C1 segment of cervical spinal cord (tissue), 14 donors: ENCODE measurements around the gene CREB5.
A peak's percentile ranks its signal among the peaks of the same experiment; 100 is the strongest.
"Not testable (repeated sequence)": the region's sequence is repeated elsewhere in the genome, so short reads cannot be mapped to it uniquely, and the experiment has no call there.

Experiments used
- DNase-seq, 14 donors: peaks; one replicate each; lab custom pipeline; 2025; lab: John Stamatoyannopoulos, UW

Gene CREB5

DNA sequence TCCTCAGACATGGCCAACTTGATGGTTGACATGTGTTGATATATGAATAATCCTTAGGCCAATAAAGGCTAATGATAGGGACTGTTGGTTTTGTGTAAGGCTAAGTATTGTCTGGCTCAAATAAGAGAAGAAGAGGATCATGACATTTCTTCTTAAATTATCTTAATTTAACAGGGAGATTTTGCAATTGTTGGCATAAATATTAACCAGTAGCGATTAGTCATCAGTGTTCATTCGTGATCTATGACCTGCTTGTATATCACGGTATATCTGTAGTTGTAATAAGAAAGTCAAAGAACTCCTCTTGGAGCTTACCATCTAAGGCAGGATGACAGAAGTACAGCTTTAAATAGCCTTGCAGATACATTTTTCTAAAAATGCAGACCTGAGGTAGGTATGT, 196.4 kb downstream of the CREB5 start:
- no peak for DNase-seq

DNA sequence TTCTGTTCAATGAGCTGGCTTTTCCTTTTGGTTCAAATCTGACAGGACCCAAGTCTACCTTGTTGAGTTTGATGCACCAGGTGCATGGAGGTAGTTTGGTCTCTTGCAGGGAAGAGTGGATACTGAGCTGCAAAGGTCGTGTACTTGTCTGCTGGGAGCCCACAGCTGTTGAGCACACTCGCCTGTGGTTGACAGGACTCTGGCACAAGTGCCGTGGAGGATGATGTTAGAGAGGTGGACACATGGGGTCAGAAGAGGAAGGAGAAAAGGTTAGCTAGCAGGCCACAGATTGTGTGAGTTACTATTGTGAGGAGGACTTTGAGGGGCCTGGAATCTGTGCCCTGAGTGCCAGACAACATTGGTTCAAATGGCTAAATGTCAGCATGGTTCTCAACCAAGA, 197.3 kb downstream of the CREB5 start:
- no peak for DNase-seq

- DNase-seq, result not testable (repeated sequence)
Observed at GRCh38 chr7:28611399-28611897, 199.1 kb downstream of the CREB5 start.

- no peak for DNase-seq
Observed at GRCh38 chr7:28613262-28613661, 200.9 kb downstream of the CREB5 start.

DNA sequence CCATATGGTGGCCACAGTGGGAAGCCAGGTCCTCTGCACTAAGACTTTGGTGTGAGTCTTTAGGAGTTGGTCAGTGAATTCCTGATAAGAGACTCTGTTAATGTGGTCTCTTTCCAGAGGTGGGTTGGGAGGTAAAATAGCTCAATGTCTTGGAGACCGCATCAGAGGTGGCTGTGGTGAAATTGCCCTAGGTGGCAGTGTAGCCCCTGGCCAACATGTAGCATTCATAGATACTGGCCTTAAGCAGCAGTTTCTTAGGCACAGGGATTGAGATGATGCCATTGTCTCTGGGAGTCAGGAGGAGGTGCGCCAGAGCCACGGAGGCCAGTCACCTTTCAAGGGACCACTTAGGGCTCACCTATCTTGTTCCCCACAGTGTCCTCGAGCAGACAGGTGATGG, 202.8 kb downstream of the CREB5 start:
- peak in 1 of 14 donors; percentile 9 for DNase-seq

- DNase-seq, result no peak
Observed at GRCh38 chr7:28617308-28617880, 205.1 kb downstream of the CREB5 start.

- no peak for DNase-seq
Observed at GRCh38 chr7:28618383-28618782, 206.1 kb downstream of the CREB5 start.

DNA sequence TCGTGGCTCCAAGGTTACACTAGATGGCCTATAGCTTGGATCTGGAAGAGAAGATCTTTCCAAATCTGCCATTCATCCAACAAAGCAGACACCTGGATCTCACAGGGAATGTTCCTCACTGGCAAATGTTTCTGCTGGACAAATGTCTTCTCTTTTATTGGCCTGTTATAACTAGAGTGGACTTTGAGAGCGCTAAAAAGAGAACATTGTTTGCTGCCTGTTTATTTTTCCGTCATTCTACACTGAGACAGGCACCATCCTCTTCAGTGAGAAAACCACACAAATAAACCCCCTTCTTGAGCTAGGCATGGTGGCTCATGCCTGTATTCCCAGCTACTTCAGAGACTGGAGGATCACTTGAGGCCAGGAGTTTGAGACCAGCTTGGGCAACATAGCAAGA, 206.9 kb downstream of the CREB5 start:
- no peak for DNase-seq

DNA sequence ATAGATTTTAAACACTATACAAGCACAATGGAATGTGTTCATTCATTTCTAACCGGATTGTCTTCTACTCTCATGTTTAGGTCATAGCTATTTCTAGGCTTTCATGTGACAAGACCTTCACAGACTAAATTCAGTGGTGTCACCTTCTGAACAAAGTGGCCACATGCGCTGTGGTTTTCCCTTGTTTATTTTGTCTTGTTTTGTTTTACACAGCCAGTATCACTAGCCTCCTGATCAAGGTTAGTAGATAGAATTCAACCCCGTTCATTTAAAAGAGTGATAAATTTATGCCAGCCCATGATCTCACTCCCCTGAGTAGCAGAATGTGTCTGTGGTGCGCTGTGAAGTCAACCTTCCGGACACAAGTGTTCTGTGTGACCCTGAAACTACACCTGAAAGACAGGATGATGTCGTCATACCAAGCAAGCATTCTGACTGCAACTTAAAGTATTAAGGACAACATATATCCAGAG, 209.1 kb downstream of the CREB5 start:
- no peak for DNase-seq

- DNase-seq, result no peak
Observed at GRCh38 chr7:28623105-28623730, 210.9 kb downstream of the CREB5 start.

- DNase-seq, result peak in 1 of 14 donors; percentile 7
Observed at GRCh38 chr7:28623863-28624262, 211.5 kb downstream of the CREB5 start.

- DNase-seq, result no peak
Observed at GRCh38 chr7:28625432-28625831, 213.1 kb downstream of the CREB5 start.

GRCh38 chr7:28626221-28626620, 213.9 kb downstream of the CREB5 start:
- no peak for DNase-seq

DNA sequence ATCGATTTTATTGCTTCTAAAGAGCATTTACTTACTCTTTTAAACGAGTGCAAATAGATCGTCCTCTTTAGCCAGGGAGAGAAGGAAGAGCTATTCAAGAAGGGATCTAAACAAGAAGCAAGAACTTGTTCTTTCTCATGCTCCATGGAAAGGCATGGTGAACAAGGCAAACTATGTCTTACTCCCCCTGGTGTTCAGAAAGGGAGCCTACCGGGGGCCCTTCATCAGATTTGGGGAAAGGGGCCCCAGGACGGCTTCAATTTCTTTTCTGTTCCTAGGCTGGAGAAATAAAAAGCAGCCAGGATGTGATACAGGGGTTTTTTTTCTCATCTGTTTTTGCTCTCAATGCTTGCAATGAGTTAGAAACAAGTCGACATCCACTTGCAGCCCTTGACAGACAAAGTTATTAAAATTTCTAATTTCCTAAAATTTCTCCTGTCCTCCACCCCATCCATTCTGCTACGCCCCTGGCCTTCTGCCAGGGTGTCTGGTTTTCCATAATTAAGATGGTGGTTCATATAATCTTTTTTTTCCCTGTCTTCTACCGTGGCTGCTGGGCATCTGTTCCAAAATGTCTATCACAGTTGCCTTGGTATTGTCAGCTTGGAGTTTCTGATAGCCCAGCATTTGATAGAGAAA, 214.4 kb downstream of the CREB5 start:
- DNase-seq, result no peak

- DNase-seq, result no peak
Observed at GRCh38 chr7:28627263-28627653, 214.9 kb downstream of the CREB5 start.

DNA sequence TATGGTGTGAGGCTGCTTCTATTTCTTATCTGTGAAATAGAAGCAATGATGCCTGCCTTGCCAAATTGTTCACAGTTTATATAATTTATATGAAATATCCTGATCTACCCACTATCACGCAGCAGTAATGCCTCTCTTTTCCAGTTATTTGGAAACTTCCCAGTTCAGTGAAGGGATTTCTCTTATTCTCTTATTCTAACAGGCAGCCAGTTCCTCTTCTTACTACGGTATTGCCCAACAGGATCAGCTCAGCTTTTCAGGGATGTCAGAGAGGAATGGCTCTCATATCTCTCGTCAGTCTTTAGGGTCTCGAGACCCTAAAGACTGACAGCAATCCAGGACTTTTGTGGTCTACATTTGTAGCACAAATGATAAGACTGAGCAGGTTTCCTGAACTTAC, 215.6 kb downstream of the CREB5 start:
- DNase-seq, result no peak

DNA sequence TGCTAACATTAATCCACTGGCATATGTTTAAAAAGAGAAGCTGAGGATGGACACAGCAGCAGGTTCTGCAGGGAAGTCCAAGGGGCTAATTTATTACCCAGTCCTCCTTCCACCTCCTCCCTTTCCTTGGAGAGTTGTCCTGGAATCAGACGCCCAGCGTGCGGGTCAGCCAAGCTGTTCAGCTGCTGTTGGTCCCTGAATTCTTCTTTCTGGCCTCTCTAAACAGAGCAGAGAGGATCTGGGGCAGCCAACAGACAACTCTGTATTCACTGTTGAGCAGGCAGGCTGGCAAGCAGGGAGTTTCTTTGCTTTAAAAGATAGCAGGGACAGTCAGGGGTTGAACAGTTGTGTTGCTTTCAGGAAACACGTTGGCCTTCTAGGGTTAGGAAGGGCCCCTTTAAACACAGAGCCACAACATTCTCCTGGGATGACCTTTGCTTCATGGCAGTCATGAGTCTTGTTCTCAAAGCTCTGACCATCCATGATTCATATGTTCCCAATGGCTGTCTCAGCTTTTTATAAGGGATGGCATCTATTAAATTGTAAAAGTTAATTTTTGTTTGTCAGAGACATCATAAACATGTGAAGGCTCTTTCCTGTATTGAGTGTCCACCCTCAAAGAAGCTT, 217.0 kb downstream of the CREB5 start:
- peak in 6 of 14 donors; percentile 5 to 40 (median 18) for DNase-seq

GRCh38 chr7:28630350-28630749, 218.0 kb downstream of the CREB5 start:
- no peak for DNase-seq

DNA sequence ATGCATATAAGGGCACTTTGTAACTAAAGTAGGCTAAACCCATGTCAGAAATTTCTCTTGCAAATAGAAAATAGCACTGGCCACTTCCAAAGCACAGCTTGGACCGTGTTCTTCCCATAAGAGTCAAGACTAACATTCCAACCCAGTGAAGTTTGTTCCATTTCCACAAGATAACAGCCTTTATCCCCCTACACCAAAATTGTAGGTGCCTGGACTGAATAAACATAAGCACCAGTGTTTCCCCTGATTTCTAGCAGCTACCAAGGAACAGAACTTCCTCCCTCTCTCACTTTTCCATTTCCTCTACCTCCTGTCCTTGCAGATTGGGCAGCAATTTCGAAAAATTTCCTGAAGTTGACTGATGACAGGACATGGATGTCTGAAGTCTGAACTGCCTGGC, 219.7 kb downstream of the CREB5 start:
- DNase-seq, result no peak

DNA sequence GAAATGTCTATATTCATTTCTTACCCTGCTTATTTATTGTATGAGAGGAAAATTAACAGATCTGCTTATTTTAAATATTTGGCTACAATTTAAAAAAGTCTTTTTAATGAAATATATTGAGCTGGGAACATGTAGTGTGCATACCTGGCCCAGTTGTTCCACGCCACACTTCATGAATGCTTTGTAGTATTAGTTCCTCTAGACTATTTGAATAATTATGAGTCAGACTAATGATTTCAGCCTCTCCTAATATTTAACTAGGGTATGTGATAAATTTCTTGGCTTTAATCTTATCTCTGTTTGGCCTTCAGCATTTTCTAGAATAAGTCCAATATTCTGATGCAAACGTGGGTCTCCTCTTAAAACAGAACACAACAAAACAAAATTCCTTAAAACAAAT, 226.6 kb downstream of the CREB5 start:
- DNase-seq, result no peak

DNA sequence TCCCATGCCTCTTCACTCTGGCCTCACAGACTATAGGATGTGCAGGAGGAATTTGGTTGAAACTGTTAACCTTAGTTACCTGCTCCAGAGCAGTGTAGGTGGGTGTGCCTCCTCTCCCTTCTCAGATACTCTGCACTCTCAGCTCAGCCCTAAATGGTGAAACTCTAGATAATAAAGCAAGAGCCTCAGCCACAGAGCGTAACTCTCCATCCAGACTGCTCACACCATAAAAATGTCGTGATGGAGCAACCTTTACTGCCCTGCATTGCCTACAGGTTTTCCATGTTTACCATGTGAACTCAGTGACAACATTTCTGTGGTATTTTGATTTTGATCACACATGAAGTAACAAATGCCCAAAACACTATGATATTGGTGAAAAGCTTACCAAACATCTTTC, 227.7 kb downstream of the CREB5 start:
- DNase-seq, result no peak

DNA sequence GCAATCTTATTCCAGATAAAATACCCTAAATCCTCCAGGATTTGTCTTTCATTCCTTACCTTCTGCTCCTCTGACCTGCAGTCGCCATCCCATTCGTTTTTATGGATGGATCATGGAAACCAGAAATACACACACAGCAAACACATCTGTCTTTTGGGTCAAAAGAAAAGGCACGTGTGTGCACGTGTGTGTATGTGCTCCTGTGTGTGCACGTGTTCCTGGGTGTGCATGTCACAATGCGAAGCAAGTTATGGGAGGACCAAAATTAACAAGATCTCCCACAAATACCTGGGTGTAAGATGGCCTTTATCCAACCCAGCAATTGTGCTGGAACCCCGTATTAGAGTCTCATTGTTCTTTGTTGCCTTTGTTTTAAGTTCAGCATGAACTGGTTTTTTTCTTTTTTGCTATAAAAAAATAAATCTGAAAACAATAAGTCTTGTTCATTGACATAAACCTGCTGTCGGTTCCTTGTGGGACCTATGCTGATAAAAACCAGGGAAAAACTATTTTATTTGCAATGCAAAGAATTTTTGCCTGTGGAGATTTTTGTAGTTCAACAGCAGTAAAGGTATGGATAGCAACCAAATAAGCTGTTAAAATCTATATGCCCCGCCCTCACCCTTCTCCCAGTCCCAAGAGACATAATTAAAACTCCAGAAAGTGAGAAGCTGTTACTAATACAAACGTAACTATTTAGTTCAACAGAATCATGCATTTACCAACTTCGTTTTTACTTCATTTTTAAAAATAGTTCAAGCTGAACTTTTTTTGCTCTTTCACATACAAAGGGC, 229.6 kb downstream of the CREB5 start:
- DNase-seq, result no peak
